Endothelial cell of umbilical vein (primary cell): Measurements from ENCODE around the gene BAD. TPM values are rescaled to one million over a fixed set of nuclear protein-coding genes. Genes with fewer than 3 reads are reported as not detected.

Experiments
- BruUV-seq: library from RNA; stranded (reverse); fragments of 400-500 nt; replicated peaks from 2 replicates; lab custom pipeline; 2021; lab: Mats Ljungman, UMichigan
- CTCF ChIA-PET: fragments of 300-600, 350-600 bp; sonication (Branson Sonifier 250); formaldehyde crosslinking; loops from one replicate; lab custom pipeline; 2021; ENCODE audit warnings: antibody characterized with exemption, inconsistent platforms; lab: Charles Lee
- POLR2A ChIA-PET: fragments of 300-600, 350-600 bp; sonication (Branson Sonifier 250); formaldehyde crosslinking; loops from one replicate; lab custom pipeline; 2021; ENCODE audit warnings: antibody characterized with exemption, inconsistent platforms; lab: Charles Lee
- DNase-seq: peaks from one replicate; pipeline ENCODE4 v3.0.0-alpha.2; 2011; ENCODE audit warnings: low read depth, low spot score
- FAIRE-seq: peaks from 2 replicates; lab custom pipeline; 2011; peaks lifted over from hg19 to GRCh38; lab: Jason Lieb, UNC
- H2AFZ ChIP-seq: 2 replicates; pipeline ENCODE4 v1.6.0; 2012; ENCODE audit warnings: low read depth, low read length, control low read depth, inconsistent platforms
- H3K27ac ChIP-seq: 2 replicates; pipeline ENCODE4 v1.5.1; 2011; ENCODE audit warnings: low read depth, mild to moderate bottlenecking, control low read depth, low read length, moderate library complexity; ENCODE audit not compliant: insufficient read depth
- H3K27me3 ChIP-seq, 2 experiments: 2 replicates each; pipeline versions ENCODE4 v1.6.0 to v1.6.1; 2011; ENCODE audit warnings: low read length in 2 of 2, mixed read lengths in 1 of 2; ENCODE audit not compliant: control insufficient read depth in 2 of 2, insufficient read depth in 2 of 2
- H3K36me3 ChIP-seq, 2 experiments: 2 replicates in 1 of 2; 3 replicates in 1 of 2; pipeline ENCODE4 v1.5.1; 2011; ENCODE audit warnings: low read length in 2 of 2, mild to moderate bottlenecking in 1 of 2, moderate library complexity in 1 of 2; ENCODE audit not compliant: control insufficient read depth in 2 of 2, insufficient read depth in 2 of 2; ENCODE audit errors: extremely low read depth in 1 of 2
- H3K4me1 ChIP-seq: 3 replicates; pipeline ENCODE4 v1.5.1; 2011; ENCODE audit warnings: mild to moderate bottlenecking, low read length; ENCODE audit not compliant: control insufficient read depth, insufficient read depth; ENCODE audit errors: extremely low read depth
- H3K4me2 ChIP-seq: 2 replicates; pipeline ENCODE4 v1.6.1; 2011; ENCODE audit warnings: low read length, control low read depth, mixed read lengths; ENCODE audit not compliant: insufficient read depth
- H3K4me3 ChIP-seq, 3 experiments: fragments of 200-600 bp in 1 of 3; sonication (generic), shearing (Covaris generic) in 1 of 3; replicated peaks in 1 of 3; 2 replicates each; pipeline ENCODE4 v1.5.1; 2011 to 2016; ENCODE audit warnings: control low read depth in 3 of 3, low read length in 3 of 3, mild to moderate bottlenecking in 2 of 3, inconsistent platforms in 1 of 3, low read depth in 1 of 3, moderate library complexity in 1 of 3; ENCODE audit not compliant: insufficient read depth in 1 of 3
- H3K79me2 ChIP-seq: 2 replicates; pipeline ENCODE4 v1.6.0; 2012; ENCODE audit warnings: low read length, inconsistent platforms; ENCODE audit not compliant: control insufficient read depth, insufficient read depth
- H3K9ac ChIP-seq: replicated peaks from 2 replicates; pipeline ENCODE3; 2011; ENCODE audit warnings: low read length, control low read depth; ENCODE audit not compliant: insufficient read depth; ENCODE audit errors: extremely low read depth
- H3K9me1 ChIP-seq: replicated peaks from 3 replicates; pipeline ENCODE4 v1.6.0; 2011; ENCODE audit warnings: mild to moderate bottlenecking, low read length; ENCODE audit not compliant: control insufficient read depth, insufficient read depth; ENCODE audit errors: extremely low read depth
- H3K9me3 ChIP-seq: replicated peaks from 2 replicates; pipeline ENCODE4 v1.5.1; 2012; ENCODE audit warnings: low read length, inconsistent platforms; ENCODE audit not compliant: control insufficient read depth, insufficient read depth
- H4K20me1 ChIP-seq: replicated peaks from 2 replicates; pipeline ENCODE3; 2011; ENCODE audit warnings: mild to moderate bottlenecking, low read length; ENCODE audit not compliant: control insufficient read depth, insufficient read depth; ENCODE audit errors: extremely low read depth
- EZH2 ChIP-seq: IDR thresholded peaks from 2 replicates; pipeline ENCODE4 v1.6.1; 2012; ENCODE audit warnings: borderline replicate concordance, low read depth, mild to moderate bottlenecking, moderate library complexity, low read length, inconsistent platforms; ENCODE audit not compliant: severe bottlenecking
- FOS ChIP-seq: IDR thresholded peaks from 2 replicates; pipeline ENCODE4 v1.6.1; 2011; ENCODE audit warnings: mild to moderate bottlenecking, low read length, moderate library complexity, borderline replicate concordance; ENCODE audit not compliant: insufficient read depth
- GATA2 ChIP-seq: IDR thresholded peaks from 2 replicates; pipeline ENCODE4 v1.7.0; 2011; ENCODE audit warnings: low read depth, mild to moderate bottlenecking, moderate library complexity, mixed read lengths, low read length; ENCODE audit not compliant: insufficient read length, insufficient read depth
- JUN ChIP-seq: IDR thresholded peaks from 2 replicates; pipeline ENCODE4 v1.6.1; 2011; ENCODE audit warnings: borderline replicate concordance, low read depth; ENCODE audit not compliant: insufficient read length, insufficient read depth
- MYC ChIP-seq: IDR thresholded peaks from one replicate; pipeline ENCODE4 v1.6.1; 2011; ENCODE audit warnings: mild to moderate bottlenecking, low read depth, low read length
- POLR2A ChIP-seq: IDR thresholded peaks from 2 replicates; pipeline ENCODE4 v1.6.1; 2012; ENCODE audit warnings: low read depth, mild to moderate bottlenecking, control low read depth, low read length
- POLR2AphosphoS5 ChIP-seq: IDR thresholded peaks from 2 replicates; pipeline ENCODE4 v1.6.1; 2012; ENCODE audit warnings: low read depth, mild to moderate bottlenecking, control low read depth, low read length, moderate library complexity; ENCODE audit not compliant: insufficient read depth
- dilution Hi-C: fragments of 300-500 bp; cut with MboI; formaldehyde crosslinking; loops from one replicate; pipeline ENCODE4 v1.15.0; 2019; ENCODE audit warnings: low sequenced_read_pairs; ENCODE audit not compliant: extremely low pct_ligation_motif_present
- intact Hi-C: fragments of 100-400 bp; cut with micrococcal nuclease; formaldehyde crosslinking; loops from one replicate; pipeline ENCODE4 v1.10.0; 2022
- polyA plus RNA-seq, 4 experiments: library from polyadenylated mRNA; depleted of rRNA in 3 of 4; stranded (reverse) in 3 of 4; unstranded in 1 of 4; fragments of >200 nt; gene quantifications; 2 replicates each; pipeline versions ENCODE4 v1.2.1 to v1.2.3, GENCODE V29; 2011 to 2012; ENCODE audit warnings: missing spikeins in 1 of 4
- total RNA-seq: library from RNA; stranded (reverse); gene quantifications from 2 replicates; pipeline ENCODE4 v1.2.3, GENCODE V29; 2021
- TF ChIP-seq, protein P1 (sequence below), 2 donors: IDR thresholded peaks; 1 replicate in 1 of 2; 2 replicates in 1 of 2; pipeline ENCODE4 v1.5.1; 2011; ENCODE audit warnings: low read length in 2 of 2, mild to moderate bottlenecking in 2 of 2, moderate library complexity in 2 of 2, control low read depth in 1 of 2, inconsistent platforms in 1 of 2, low read depth in 1 of 2; ENCODE audit not compliant: insufficient read depth in 1 of 2; ENCODE audit errors: extremely low read depth in 1 of 2
- TF ChIP-seq, protein P2 (sequence below): IDR thresholded peaks from 2 replicates; pipeline ENCODE4 v1.6.1; 2011; ENCODE audit not compliant: insufficient read depth, insufficient read length

BAD gene
- total and polyA plus RNA-seq, 2 donors (not counting 3 experiments of a cell fraction or from before 2014, with no cell fraction given), result 65.3 to 88.0 TPM

DNA sequence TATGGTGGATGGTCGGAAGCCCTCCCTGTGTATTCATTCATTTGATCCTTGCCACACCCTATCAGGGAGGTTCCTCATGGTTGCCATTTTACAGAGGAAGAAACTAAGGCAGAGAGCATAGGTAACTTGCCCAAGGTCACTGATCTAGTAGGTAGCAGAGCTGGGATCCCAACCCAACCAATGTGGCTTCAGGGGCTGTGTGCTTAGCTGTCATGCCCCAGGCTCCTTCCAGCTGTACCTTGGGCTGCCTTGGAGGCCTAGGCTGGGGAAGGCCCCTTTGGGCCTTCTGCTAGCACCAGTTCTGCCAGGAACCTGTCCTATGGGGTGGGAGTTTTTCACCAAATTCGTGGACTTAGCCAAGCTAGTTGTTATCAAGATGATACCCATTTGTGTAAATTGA lies 8.6 kb downstream of the BAD start:
- Histone ChIP-seq H3K9ac (no peak overlapping the region), H4K20me1 (no peaks in the 10 kb centered on the region), H3K27ac (no peak overlapping the region), H3K9me3 (no peaks in the 10 kb centered on the region), H3K4me2 (no peak overlapping the region), H3K79me2 (no peaks in the 10 kb centered on the region), H2AFZ (no peak overlapping the region), H3K9me1 (no peaks in the 10 kb centered on the region), H3K4me1 (peaks cover 4% of the 10 kb centered on the region), H3K4me3 (no peak overlapping the region), H3K27me3 (no peaks in the 10 kb centered on the region), H3K36me3 (peaks cover 2 to 16% of the 10 kb centered on the region in 2 experiments)
- CTCF ChIA-PET, result interaction anchor here (1.3 to 4.4 kb wide), 2 partner anchors 25 to 79 kb away, joined by 3 to 20 read pairs; partner anchors contain the start of gene CATSPERZ
- dilution Hi-C loops, result no loop called here
- TF ChIP-seq GATA2 (no peak), JUN (no peak), MYC (no peak), POLR2A (no peak), POLR2AphosphoS5 (no peak), FOS (no peak), EZH2 (no peak)
- TF ChIP-seq, protein P1, sequence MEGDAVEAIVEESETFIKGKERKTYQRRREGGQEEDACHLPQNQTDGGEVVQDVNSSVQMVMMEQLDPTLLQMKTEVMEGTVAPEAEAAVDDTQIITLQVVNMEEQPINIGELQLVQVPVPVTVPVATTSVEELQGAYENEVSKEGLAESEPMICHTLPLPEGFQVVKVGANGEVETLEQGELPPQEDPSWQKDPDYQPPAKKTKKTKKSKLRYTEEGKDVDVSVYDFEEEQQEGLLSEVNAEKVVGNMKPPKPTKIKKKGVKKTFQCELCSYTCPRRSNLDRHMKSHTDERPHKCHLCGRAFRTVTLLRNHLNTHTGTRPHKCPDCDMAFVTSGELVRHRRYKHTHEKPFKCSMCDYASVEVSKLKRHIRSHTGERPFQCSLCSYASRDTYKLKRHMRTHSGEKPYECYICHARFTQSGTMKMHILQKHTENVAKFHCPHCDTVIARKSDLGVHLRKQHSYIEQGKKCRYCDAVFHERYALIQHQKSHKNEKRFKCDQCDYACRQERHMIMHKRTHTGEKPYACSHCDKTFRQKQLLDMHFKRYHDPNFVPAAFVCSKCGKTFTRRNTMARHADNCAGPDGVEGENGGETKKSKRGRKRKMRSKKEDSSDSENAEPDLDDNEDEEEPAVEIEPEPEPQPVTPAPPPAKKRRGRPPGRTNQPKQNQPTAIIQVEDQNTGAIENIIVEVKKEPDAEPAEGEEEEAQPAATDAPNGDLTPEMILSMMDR (IDR thresholded peaks at IDR 0.05; ENCODE audit: extremely low read depth in 1 of 2, insufficient read depth in 1 of 2, low read depth in 1 of 2, low read length in 2 of 2), result no peak
- TF ChIP-seq, protein P2, sequence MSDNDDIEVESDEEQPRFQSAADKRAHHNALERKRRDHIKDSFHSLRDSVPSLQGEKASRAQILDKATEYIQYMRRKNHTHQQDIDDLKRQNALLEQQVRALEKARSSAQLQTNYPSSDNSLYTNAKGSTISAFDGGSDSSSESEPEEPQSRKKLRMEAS, result no peak
- POLR2A ChIA-PET, result no interaction called here
- no peak for DNase-seq
- intact Hi-C loops, result no loop called here
- no TSS peak for BruUV-seq
- no peak for FAIRE-seq
